ENCODE data around the gene MLLT6. TPM values are rescaled to one million over a fixed set of nuclear protein-coding genes. Genes with fewer than 3 reads are reported as not detected.

Gene MLLT6
- total RNA-seq, 2 experiments from 2014 or later: 81.7 to 174 TPM

GRCh38 chr17:38709104-38709820 lies 4.2 kb downstream of the MLLT6 start:
- peaks cover 73% of the 10 kb centered on the region for H3K36me3 ChIP-seq (ENCODE audit: insufficient read depth, low read length)
- H3K4me3 ChIP-seq (ENCODE audit: low read depth, low read length, poor library complexity, severe bottlenecking): no peak overlapping the region
- H3K4me1 ChIP-seq (ENCODE audit: insufficient read depth, low read length, poor library complexity, severe bottlenecking): peaks cover 15% of the 10 kb centered on the region
- TF ChIP-seq EZH2phosphoT487 (IDR thresholded peaks at IDR 0.05; ENCODE audit: borderline replicate concordance, low read depth, low read length) (no peak), CTCF (conservative IDR thresholded peaks at IDR 0.05; ENCODE audit: low read length) (no peak)
- H3K27ac ChIP-seq (ENCODE audit: low read depth, low read length, poor library complexity, severe bottlenecking): no peak overlapping the region
- H3K4me2 ChIP-seq (ENCODE audit: low read length): no peak overlapping the region
- H3K9me3 ChIP-seq (ENCODE audit: low read length): no peaks in the 10 kb centered on the region
- H2AFZ ChIP-seq (ENCODE audit: low read length): no peak overlapping the region
- H3K9me2 ChIP-seq (ENCODE audit: insufficient read depth, low read length): no peaks in the 10 kb centered on the region
- ChIA-PET CTCF (ENCODE audit: unreplicated experiment) (no interaction called here), POLR2A (interaction anchor here (1.1 kb wide), 1 partner anchor 15 kb away, joined by 3 read pairs; no protein-coding TSS in a partner anchor)
- H4K20me1 ChIP-seq (ENCODE audit: insufficient read depth, low read length): peaks cover 12% of the 10 kb centered on the region; the same call in 1 of the 2 replicates
- DNase-seq (ENCODE audit: low spot score): no peak
- no TSS peak for BruUV-seq (replicated peaks)
- peaks cover 28% of the 10 kb centered on the region for H3K79me2 ChIP-seq (ENCODE audit: insufficient read depth, low read depth, low read length)
- intact Hi-C loops (cut with micrococcal nuclease; ENCODE audit: unreplicated experiment): no loop called here

- no peaks in the 10 kb centered on the region for H3K9me2 ChIP-seq (ENCODE audit: insufficient read depth, low read length)
- intact Hi-C loops (cut with micrococcal nuclease; ENCODE audit: unreplicated experiment): no loop called here
- CTCF ChIA-PET (ENCODE audit: unreplicated experiment): no interaction called here
- no peak overlapping the region for H3K4me3 ChIP-seq (ENCODE audit: low read depth, low read length, poor library complexity, severe bottlenecking)
- no peak for DNase-seq (ENCODE audit: low spot score)
- POLR2A ChIA-PET: interaction anchor here (1.1 kb wide), 1 partner anchor 16 kb away, joined by 3 read pairs; no protein-coding TSS in a partner anchor
- H3K4me1 ChIP-seq (ENCODE audit: insufficient read depth, low read length, poor library complexity, severe bottlenecking): peaks cover 16% of the 10 kb centered on the region
- no peak for TF ChIP-seq EZH2phosphoT487 (IDR thresholded peaks at IDR 0.05; ENCODE audit: borderline replicate concordance, low read depth, low read length)
- peaks cover 78% of the 10 kb centered on the region for H3K36me3 ChIP-seq (ENCODE audit: insufficient read depth, low read length)
- H2AFZ ChIP-seq (ENCODE audit: low read length): no peak overlapping the region
- BruUV-seq (replicated peaks): no TSS peak
- peaks cover 12% of the 10 kb centered on the region; the same call in 1 of the 2 replicates for H4K20me1 ChIP-seq (ENCODE audit: insufficient read depth, low read length)
- no peak overlapping the region for H3K4me2 ChIP-seq (ENCODE audit: low read length)
- no peak overlapping the region for H3K27ac ChIP-seq (ENCODE audit: low read depth, low read length, poor library complexity, severe bottlenecking)
- H3K9me3 ChIP-seq (ENCODE audit: low read length): no peaks in the 10 kb centered on the region
- peaks cover 28% of the 10 kb centered on the region for H3K79me2 ChIP-seq (ENCODE audit: insufficient read depth, low read depth, low read length)
Observed at GRCh38 chr17:38709864-38710603, 5.0 kb downstream of the MLLT6 start.

- ChIA-PET POLR2A (interaction anchor here (0.6 to 1.1 kb wide), 2 partner anchors 16 to 169 kb away, joined by 3 read pairs; no protein-coding TSS in a partner anchor), CTCF (ENCODE audit: unreplicated experiment) (no interaction called here)
- Histone ChIP-seq H3K36me3 (ENCODE audit: insufficient read depth, low read length) (peaks cover 84% of the 10 kb centered on the region), H3K9me2 (ENCODE audit: insufficient read depth, low read length) (no peaks in the 10 kb centered on the region), H3K27ac (ENCODE audit: low read depth, low read length, poor library complexity, severe bottlenecking) (no peak overlapping the region), H3K4me1 (ENCODE audit: insufficient read depth, low read length, poor library complexity, severe bottlenecking) (peaks cover 21% of the 10 kb centered on the region), H3K9me3 (ENCODE audit: low read length) (no peaks in the 10 kb centered on the region), H3K4me3 (ENCODE audit: low read depth, low read length, poor library complexity, severe bottlenecking) (no peak overlapping the region), H4K20me1 (ENCODE audit: insufficient read depth, low read length) (peaks cover 12% of the 10 kb centered on the region; the same call in 1 of the 2 replicates), H3K4me2 (ENCODE audit: low read length) (no peak overlapping the region), H2AFZ (ENCODE audit: low read length) (no peak overlapping the region), H3K79me2 (ENCODE audit: insufficient read depth, low read depth, low read length) (peaks cover 27% of the 10 kb centered on the region)
- DNase-seq (ENCODE audit: low spot score): no peak
- no peak for TF ChIP-seq EZH2phosphoT487 (IDR thresholded peaks at IDR 0.05; ENCODE audit: borderline replicate concordance, low read depth, low read length)
- TF ChIP-seq CTCF (conservative IDR thresholded peaks at IDR 0.05; ENCODE audit: low read length): no peak
- intact Hi-C loops (cut with micrococcal nuclease; ENCODE audit: unreplicated experiment): no loop called here
- no TSS peak for BruUV-seq (replicated peaks)
Observed at GRCh38 chr17:38710604-38710962, 5.5 kb downstream of the MLLT6 start.

Measured in OCI-LY7 (cell line).